Right ventricle myocardium inferior (tissue), 1 donor: ENCODE results near the gene TMEM187. TPM values are rescaled to one million over a fixed set of nuclear protein-coding genes. Genes with fewer than 3 reads are reported as not detected.

Source experiments
- ATAC-seq: fragments of 200-7000 bp; cut with Tn5 transposase; one replicate; pipeline ENCODE4 v1.9.1; 2020; ENCODE audit warnings: mild to moderate bottlenecking, moderate library complexity
- DNase-seq: peaks from one replicate; pipeline ENCODE4 v3.0.0; 2021; ENCODE audit errors: missing footprints
- intact Hi-C: fragments of 100-400 bp; cut with DNase I; formaldehyde crosslinking; loops from one replicate; pipeline ENCODE4 v1.11.0; 2022
- total RNA-seq: library from RNA; stranded (reverse); fragmentation: NEBNext Ultra II Directional; extraction: Animal tissue kit (Norgen Biotek cat#: 25700); gene quantifications from one replicate; pipeline ENCODE4 v1.2.1, GENCODE V29; 2021
- donor health status: DM: no; HTN: yes; CAD: no; lungs with severe emphysema.

TMEM187 gene
- total RNA-seq, 1 donor from 2014 or later: 6.9 TPM

GRCh38 chrX:154012336-154012991 lies 39.9 kb downstream of the TMEM187 start:
- intact Hi-C loops: loop anchor here (5.0 to 10.0 kb wide), 2 partner anchors 35 to 372 kb away; no protein-coding TSS in a partner anchor
- ATAC-seq (peak; percentile 30), DNase-seq (no peak)

DNA sequence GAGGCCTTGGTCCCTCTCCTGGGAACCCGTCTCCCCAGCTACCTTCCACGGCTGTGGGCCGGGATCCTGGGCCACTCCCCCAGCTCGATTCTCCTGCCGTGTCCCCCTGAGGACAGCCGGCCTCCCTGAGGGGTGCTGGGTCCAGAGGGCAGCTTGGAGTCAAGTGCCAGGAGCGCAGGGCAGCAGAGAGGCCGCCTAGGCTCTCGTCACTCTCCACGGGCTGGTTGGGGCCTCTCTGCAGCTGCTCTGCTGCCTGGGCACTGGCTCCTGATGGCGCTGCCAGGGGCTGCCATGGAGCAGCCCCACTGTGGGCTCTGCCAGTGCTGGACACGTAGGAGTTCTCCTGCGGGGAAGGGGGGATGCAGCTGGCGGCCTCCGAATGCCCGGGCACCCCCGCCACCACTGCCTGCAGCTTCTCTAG lies 40.5 kb downstream of the TMEM187 start:
- intact Hi-C loops: loop anchor here (5.0 to 10.0 kb wide), 2 partner anchors 34 to 372 kb away; no protein-coding TSS in a partner anchor
- DNase-seq (no peak), ATAC-seq (no peak)

DNA sequence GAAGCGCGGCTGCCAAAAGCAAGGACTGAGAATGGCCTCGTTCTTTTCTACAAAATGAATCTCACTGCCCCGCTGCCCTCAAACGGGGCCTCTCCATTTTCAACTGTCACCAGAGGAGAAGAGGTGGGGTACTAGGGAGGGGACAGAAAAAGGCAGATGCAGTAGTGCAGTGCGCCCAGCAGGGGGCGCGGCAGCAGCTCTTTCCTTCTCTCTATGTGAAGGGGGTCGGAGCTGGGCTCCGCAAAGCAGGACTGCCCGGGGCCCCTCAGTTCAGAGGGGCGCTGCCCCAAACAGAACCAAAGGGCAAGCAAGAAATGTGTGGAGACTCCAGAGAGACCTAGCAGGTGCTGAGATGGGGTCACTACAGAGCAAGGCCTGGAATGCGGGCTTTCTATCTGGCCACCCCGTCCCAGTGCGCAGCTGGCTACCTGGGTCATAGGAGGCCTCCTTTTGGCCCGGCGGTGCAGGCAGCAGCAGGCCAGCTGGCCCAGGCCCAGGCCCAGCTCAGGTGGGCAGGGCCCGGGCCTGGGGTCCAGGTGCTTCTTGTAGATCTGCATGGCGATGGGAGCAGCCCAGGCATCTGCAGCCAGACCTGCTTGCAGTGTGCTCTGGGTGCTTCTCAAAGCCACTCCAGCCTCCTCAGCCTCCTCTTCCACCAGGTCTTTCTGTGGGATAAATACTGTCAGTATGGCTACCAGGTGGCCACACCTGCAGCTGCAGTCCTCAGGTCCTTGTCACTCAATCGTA lies 41.2 kb downstream of the TMEM187 start:
- peak; percentile 81 for ATAC-seq
- DNase-seq: no peak
- intact Hi-C loops: loop anchor here (5.0 to 10.0 kb wide), 2 partner anchors 34 to 371 kb away; no protein-coding TSS in a partner anchor

GRCh38 chrX:154014429-154015380 lies 42.2 kb downstream of the TMEM187 start:
- intact Hi-C loops: loop anchor here (5.0 to 10.0 kb wide), 2 partner anchors 33 to 370 kb away; no protein-coding TSS in a partner anchor
- DNase-seq (no peak), ATAC-seq (no peak)

DNA sequence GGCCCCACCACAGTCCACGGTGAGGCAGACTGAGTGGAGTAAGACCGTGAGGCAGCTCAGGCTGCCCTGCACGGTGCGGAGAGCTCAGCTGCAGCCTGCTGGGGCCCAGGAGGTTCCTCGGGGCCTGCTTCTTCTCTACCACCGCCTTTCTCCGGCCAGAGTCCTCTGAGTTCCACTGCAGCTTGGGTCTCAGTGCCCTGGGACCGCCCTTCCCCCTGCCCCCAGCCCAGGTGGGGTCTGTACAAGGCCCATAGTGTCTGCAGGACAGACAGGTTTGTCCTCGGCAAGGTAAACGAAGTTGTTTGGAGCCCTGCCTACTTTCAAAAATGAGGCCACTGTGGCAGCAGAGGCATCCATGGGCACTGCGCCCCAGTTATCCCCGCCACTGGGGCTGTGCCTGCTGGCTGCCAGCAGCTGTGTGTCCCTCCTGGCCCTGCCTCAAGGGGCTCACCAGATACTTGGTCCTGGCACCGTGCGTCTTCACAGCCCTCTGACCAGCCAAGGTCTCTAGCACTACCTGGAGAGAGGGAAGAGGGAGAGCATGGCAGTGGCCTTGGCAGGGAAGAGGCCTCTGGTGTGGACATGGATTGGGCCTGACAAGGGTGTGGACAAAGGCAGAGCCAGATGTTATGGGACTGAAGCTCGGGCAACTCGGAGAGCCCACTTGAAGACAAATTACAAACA lies 43.2 kb downstream of the TMEM187 start:
- ATAC-seq: no peak
- intact Hi-C loops: loop anchor here (10.0 kb wide), 1 partner anchor 369 kb away; no protein-coding TSS in a partner anchor
- no peak for DNase-seq

DNA sequence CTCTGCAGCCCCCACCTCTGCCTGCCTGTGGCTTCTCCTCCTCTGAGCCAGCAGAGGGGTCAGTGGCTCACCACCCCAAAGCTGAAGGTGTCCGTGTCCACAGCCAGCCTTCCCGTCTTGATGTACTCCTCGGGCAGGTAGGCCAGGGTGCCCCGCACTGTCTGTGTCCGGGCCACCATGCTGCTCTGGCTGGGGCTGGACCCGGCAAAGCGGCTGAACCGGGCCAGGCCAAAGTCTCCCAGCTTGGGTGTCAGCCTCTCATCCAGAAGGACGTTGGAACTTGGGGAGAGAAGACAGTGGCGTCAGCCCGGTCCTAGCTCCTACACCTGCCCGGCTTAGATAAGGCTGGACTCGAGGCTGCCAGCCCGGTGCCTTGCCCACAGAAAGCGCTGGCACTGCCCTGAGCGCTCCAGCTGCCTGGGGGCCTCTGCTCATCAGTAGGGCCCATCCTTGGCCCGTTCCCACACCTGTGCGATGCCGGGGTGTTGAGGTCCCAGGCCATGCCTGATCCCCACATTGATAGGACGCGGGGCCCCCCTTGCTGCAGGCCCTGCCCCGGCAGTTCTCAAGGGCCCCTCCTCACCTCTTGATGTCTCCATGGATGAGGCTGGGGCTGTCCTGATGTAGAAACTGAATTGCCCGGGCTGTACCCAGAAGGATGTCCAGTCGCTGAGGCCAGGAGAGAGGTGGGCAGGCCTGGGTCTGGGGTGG lies 44.0 kb downstream of the TMEM187 start:
- ATAC-seq (no peak), DNase-seq (no peak)
- intact Hi-C loops: loop anchor here (10.0 kb wide), 1 partner anchor 368 kb away; no protein-coding TSS in a partner anchor

- DNase-seq (no peak), ATAC-seq (no peak)
- intact Hi-C loops: loop anchor here (10.0 kb wide), 1 partner anchor 367 kb away; no protein-coding TSS in a partner anchor
Measured at GRCh38 chrX:154017766-154018517, 45.4 kb downstream of the TMEM187 start.

GRCh38 chrX:154018518-154019060 lies 46.0 kb downstream of the TMEM187 start:
- no peak for DNase-seq
- no peak for ATAC-seq
- intact Hi-C loops: loop anchor here (10.0 kb wide), 1 partner anchor 366 kb away; no protein-coding TSS in a partner anchor

- intact Hi-C loops: loop anchor here (10.0 kb wide), 1 partner anchor 366 kb away; no protein-coding TSS in a partner anchor
- DNase-seq: no peak
- no peak for ATAC-seq
Measured at GRCh38 chrX:154019061-154019621, 46.6 kb downstream of the TMEM187 start.

DNA sequence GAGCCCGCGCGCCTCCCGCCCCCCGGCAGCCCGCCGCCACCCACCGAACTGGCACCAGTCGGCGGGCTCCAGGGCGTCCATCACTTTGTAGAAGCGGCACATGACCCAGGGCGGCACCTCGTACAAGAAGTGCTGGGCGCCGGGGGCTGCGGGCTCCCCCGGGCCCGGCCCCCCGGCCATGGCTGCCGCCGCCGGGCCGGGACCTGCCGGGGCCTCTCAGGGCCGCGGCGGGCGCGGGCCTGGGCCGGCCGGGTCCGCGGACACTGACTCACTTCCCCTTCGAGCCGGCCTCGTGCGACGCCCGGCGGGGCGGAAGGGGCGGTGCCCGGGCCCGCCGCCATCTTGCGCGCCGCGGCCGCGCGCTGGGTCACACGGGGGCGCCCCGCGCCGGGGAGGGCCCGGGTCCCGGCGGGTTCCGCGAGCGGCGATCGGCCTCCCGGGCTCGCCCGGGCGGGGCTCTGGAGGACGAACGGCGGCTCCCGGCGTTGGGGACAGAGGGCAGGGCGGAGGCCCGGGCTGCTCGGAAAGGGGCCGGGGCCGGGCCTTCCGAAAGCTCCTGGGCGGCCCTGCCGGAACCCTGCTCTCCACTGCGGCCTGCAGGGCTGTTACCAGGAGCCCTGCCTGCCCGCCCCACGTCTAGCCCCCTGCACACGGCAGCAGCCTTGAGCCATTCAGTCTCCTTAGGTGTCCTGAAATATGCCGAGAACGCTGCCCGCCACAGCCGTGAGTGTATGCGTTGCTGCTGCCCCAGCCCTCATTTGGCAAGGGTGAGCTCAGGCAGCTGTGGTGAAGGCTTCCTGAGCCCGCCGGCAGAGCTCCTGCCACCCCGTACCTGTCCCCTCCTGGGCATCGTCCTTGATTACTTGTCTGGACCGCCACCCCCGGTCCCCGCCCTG lies 47.3 kb downstream of the TMEM187 start, which contains the start of gene IRAK1:
Gene IRAK1 (minus strand): TSS at position 270 of the 896 bp plus-strand sequence. CDS start 90 bp downstream, at position 180.
- DNase-seq (peak; percentile 85), ATAC-seq (peak; percentile 90)
- intact Hi-C loops: loop anchor here (10.0 kb wide), 1 partner anchor 365 kb away; no protein-coding TSS in a partner anchor

- DNase-seq: no peak
- ATAC-seq: no peak
- intact Hi-C loops: no loop called here
Measured at GRCh38 chrX:154020536-154021115, 48.1 kb downstream of the TMEM187 start.

DNA sequence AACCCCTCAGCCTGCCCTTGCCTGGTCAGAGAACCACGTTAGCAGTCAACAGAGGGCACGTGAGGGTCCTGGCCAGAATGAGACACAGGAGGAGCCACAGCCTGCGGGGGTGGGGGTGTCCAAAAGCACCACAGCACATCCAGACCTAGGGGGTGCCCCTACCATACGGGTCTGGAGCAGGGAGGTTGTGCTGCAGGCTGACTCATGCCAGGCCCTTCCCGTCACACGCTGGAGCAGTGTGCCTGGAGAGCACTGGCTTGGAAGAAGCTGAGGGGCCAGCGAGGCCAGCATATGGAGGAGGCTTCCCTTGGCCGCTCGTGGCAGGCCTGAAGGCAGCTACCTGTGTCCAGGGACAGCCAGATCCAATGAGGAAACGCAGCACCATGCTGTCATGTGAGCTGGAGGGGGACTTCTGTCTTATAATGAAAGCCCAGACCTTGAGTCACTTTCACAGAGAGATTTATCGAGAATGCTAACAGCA lies 48.6 kb downstream of the TMEM187 start:
- ATAC-seq (no peak), DNase-seq (no peak)
- intact Hi-C loops: no loop called here

DNA sequence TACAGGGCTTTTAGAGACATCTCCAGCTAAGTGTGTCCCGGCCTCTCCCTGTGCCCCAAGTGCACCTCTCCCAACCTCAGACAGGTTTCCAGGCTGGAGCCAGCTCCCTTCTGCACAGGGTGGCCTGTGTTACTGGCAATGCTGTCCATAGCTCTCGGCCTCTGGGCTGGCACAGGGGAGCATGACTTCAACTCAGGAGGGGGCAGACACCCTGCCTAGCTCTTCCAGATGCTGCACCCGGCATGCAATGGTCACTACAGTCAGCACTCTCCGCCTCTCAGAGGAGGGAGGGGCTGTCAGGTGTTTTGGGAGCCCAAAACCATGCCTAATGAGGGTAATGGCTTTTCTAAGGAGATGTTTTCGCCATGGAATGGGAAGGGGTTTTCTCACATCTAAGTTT lies 49.6 kb downstream of the TMEM187 start:
- ATAC-seq (no peak), DNase-seq (no peak)
- intact Hi-C loops: no loop called here

GRCh38 chrX:154023276-154024000 lies 50.9 kb downstream of the TMEM187 start:
- DNase-seq (no peak), ATAC-seq (no peak)
- intact Hi-C loops: no loop called here
